A549 (cell line): ENCODE measurements around the gene PPIP5K1. TPM values are rescaled to one million over a fixed set of nuclear protein-coding genes. Genes with fewer than 3 reads are reported as not detected.

ENCODE experiments used
- ATAC-seq, 2 experiments: fragments of 200-7000 bp in 1 of 2; fragments of >200 bp in 1 of 2; cut with Nextera tagmentation in 1 of 2; cut with Tn5 transposase in 1 of 2; 3 replicates each; pipeline versions ENCODE4 v1.8.0 to v1.9.1; 2018 to 2020; ENCODE audit warnings: mild to moderate bottlenecking in 1 of 2, moderate library complexity in 1 of 2
- CTCF ChIA-PET: fragments of 300-600 bp; sonication (Branson Sonifier 250); formaldehyde crosslinking; extraction: SDS; loops from one replicate; lab custom pipeline; 2021; ENCODE audit warnings: antibody characterized with exemption, inconsistent platforms; lab: Yijun Ruan, JAX
- POLR2A ChIA-PET: fragments of 350-600 bp; formaldehyde crosslinking; extraction: SDS; loops from one replicate; lab custom pipeline; 2021; ENCODE audit warnings: antibody characterized with exemption, inconsistent platforms; lab: Yijun Ruan, JAX
- DNase-seq, 2 experiments: peaks; one replicate each; pipeline versions ENCODE4 v3.0.0 to v3.0.0-alpha.2; 2011 to 2016; ENCODE audit warnings: low read depth in 1 of 2, low spot score in 1 of 2
- FAIRE-seq: peaks from 2 replicates; lab custom pipeline; 2011; peaks lifted over from hg19 to GRCh38; lab: Jason Lieb, UNC
- H3K27ac ChIP-seq, 2 experiments: fragments of >200 bp; sonication (Bioruptor Twin); formaldehyde crosslinking; 3 replicates each; pipeline ENCODE4 v1.5.1; 2016 to 2017
- H3K4me1 ChIP-seq: fragments of >200 bp; sonication (Bioruptor Twin); formaldehyde crosslinking; 3 replicates; pipeline ENCODE4 v1.6.1; 2016
- H3K4me2 ChIP-seq: fragments of >200 bp; sonication (Bioruptor Twin); formaldehyde crosslinking; 3 replicates; pipeline ENCODE4 v1.6.1; 2016
- H3K4me3 ChIP-seq: fragments of >200 bp; sonication (Bioruptor Twin); formaldehyde crosslinking; 3 replicates; pipeline ENCODE4 v1.5.1; 2016
- H3K9me3 ChIP-seq: fragments of >200 bp; sonication (Bioruptor Twin); formaldehyde crosslinking; 3 replicates; pipeline ENCODE4 v1.6.1; 2016
- HOXB13 ChIP-seq: fragments of 250-450 bp; sonication (Bioruptor Pico); IDR thresholded peaks from 2 replicates; pipeline ENCODE4 v1.5.0; 2020; ENCODE audit warnings: low read depth, mild to moderate bottlenecking, moderate library complexity
- JUN ChIP-seq, 2 experiments: fragments of >200 bp; sonication (Bioruptor Twin); formaldehyde crosslinking; IDR thresholded peaks; 2 replicates in 1 of 2; 3 replicates in 1 of 2; pipeline ENCODE4 v1.6.1; 2016 to 2017
- MAFK ChIP-seq: fragments of 450-650 bp; IDR thresholded peaks from 2 replicates; pipeline ENCODE4 v1.6.1; 2014; ENCODE audit not compliant: partially characterized antibody
- RNF2 ChIP-seq: fragments of 200-600 bp; sonication (generic); IDR thresholded peaks from 2 replicates; pipeline ENCODE4 v1.6.1; 2016; ENCODE audit warnings: low read depth, mild to moderate bottlenecking, antibody characterized with exemption, moderate library complexity, borderline replicate concordance
- TP53 ChIP-seq: fragments of 250-450 bp; sonication (Bioruptor Pico); IDR thresholded peaks from 2 replicates; pipeline ENCODE4 v1.5.0; 2021; ENCODE audit warnings: mild to moderate bottlenecking, moderate library complexity
- WGBS: methylation state at CpG from one replicate; pipeline ENCODE4 v1.1.6; 2017; ENCODE audit errors: missing lambda C conversion rate; 5-methylcytosine and 5-hydroxymethylcytosine counted together
- polyA plus RNA-seq, 4 experiments: library from polyadenylated mRNA; depleted of rRNA in 3 of 4; stranded (reverse); fragments of >200 nt; fragmentation: RNase III in 1 of 4; extraction: RNeasy Plus Mini Kit Qiagen cat#74134 plus additional on column Dnase treatment in 1 of 4; gene quantifications; 2 replicates in 3 of 4; 3 replicates in 1 of 4; pipeline ENCODE4 v1.2.3, GENCODE V29; 2011 to 2017
- TF ChIP-seq, protein P1 (sequence below): fragments of 200-600 bp; sonication (generic); IDR thresholded peaks from 2 replicates; pipeline ENCODE4 v1.6.1; 2016; ENCODE audit warnings: antibody characterized with exemption, mild to moderate bottlenecking, moderate library complexity
- TF ChIP-seq, protein P2 (sequence below): IDR thresholded peaks from 2 replicates; pipeline ENCODE4 v1.6.1; 2012; ENCODE audit warnings: low read depth, borderline replicate concordance
- TF ChIP-seq, protein P3 (sequence below): fragments of >200 bp; sonication (Bioruptor Twin); formaldehyde crosslinking; IDR thresholded peaks from 3 replicates; pipeline ENCODE4 v1.5.1; 2016
- TF ChIP-seq, protein P4 (sequence below): fragments of 250-450 bp; sonication (Bioruptor Pico); IDR thresholded peaks from 2 replicates; pipeline ENCODE4 v1.5.0; 2020; ENCODE audit warnings: low read depth, mild to moderate bottlenecking, moderate library complexity
- TF ChIP-seq, protein P5 (sequence below): fragments of 250-450 bp; sonication (Bioruptor Pico); IDR thresholded peaks from 2 replicates; pipeline ENCODE4 v1.5.0; 2021; ENCODE audit warnings: mild to moderate bottlenecking, moderate library complexity, borderline replicate concordance

PPIP5K1 gene
- polyA plus RNA-seq, 2 of the 4 experiments (the other 2 are of a cell fraction), result 9.3 to 19.2 TPM

DNA sequence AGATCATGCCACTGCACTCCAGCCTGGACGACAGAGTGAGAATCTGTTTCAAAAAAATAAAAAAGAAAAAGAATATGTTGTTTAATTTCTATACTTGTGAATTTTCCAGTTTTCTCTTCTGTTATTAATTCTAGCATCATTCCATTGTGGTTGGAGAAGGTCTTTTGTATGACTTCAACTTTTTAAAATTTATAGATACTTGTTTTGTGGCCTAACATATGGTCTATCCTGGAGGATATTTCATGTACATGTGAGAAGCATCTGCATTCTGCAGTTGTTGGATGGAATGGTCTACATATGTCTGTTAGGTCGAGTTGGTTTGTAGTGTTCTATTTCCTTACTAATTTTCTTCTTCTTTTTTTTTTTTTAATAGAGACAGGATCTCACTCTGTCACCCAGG lies 37.0 kb downstream of the PPIP5K1 start (continued):
- TF ChIP-seq, protein P1, sequence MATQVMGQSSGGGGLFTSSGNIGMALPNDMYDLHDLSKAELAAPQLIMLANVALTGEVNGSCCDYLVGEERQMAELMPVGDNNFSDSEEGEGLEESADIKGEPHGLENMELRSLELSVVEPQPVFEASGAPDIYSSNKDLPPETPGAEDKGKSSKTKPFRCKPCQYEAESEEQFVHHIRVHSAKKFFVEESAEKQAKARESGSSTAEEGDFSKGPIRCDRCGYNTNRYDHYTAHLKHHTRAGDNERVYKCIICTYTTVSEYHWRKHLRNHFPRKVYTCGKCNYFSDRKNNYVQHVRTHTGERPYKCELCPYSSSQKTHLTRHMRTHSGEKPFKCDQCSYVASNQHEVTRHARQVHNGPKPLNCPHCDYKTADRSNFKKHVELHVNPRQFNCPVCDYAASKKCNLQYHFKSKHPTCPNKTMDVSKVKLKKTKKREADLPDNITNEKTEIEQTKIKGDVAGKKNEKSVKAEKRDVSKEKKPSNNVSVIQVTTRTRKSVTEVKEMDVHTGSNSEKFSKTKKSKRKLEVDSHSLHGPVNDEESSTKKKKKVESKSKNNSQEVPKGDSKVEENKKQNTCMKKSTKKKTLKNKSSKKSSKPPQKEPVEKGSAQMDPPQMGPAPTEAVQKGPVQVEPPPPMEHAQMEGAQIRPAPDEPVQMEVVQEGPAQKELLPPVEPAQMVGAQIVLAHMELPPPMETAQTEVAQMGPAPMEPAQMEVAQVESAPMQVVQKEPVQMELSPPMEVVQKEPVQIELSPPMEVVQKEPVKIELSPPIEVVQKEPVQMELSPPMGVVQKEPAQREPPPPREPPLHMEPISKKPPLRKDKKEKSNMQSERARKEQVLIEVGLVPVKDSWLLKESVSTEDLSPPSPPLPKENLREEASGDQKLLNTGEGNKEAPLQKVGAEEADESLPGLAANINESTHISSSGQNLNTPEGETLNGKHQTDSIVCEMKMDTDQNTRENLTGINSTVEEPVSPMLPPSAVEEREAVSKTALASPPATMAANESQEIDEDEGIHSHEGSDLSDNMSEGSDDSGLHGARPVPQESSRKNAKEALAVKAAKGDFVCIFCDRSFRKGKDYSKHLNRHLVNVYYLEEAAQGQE, result no peak
- TF ChIP-seq, protein P2, sequence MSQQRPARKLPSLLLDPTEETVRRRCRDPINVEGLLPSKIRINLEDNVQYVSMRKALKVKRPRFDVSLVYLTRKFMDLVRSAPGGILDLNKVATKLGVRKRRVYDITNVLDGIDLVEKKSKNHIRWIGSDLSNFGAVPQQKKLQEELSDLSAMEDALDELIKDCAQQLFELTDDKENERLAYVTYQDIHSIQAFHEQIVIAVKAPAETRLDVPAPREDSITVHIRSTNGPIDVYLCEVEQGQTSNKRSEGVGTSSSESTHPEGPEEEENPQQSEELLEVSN, result no peak
- TF ChIP-seq, all 56 proteins: peak for 0

DNA sequence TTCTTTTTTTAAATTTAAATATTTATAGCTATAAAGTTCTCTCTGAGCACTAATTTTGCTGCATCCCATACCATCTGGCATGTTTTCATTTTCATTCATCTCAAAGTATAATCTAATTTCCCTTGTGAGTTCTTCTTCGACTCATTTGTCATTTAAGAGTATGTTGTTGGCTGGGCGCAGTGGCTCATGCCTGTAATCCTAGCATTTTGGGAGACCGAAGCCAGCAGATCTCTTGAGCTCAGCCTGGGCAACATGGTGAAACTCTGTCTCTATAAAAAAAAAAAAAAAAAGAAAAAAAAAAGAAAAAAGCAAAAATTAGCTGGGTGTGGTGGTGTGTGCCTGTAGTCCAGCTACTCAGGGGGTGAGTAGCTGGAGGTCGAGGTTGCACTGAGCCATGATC lies 37.8 kb downstream of the PPIP5K1 start:
- DNase-seq, result no peak
- Histone ChIP-seq H3K4me3 (no peak overlapping the region), H3K9me3 (no peaks in the 10 kb centered on the region; the same call in 2 of the 3 replicates), H3K4me2 (no peak overlapping the region), H3K4me1 (no peaks in the 10 kb centered on the region), H3K27ac (no peak overlapping the region)
- POLR2A ChIA-PET, result no interaction called here
- TF ChIP-seq, protein P3, sequence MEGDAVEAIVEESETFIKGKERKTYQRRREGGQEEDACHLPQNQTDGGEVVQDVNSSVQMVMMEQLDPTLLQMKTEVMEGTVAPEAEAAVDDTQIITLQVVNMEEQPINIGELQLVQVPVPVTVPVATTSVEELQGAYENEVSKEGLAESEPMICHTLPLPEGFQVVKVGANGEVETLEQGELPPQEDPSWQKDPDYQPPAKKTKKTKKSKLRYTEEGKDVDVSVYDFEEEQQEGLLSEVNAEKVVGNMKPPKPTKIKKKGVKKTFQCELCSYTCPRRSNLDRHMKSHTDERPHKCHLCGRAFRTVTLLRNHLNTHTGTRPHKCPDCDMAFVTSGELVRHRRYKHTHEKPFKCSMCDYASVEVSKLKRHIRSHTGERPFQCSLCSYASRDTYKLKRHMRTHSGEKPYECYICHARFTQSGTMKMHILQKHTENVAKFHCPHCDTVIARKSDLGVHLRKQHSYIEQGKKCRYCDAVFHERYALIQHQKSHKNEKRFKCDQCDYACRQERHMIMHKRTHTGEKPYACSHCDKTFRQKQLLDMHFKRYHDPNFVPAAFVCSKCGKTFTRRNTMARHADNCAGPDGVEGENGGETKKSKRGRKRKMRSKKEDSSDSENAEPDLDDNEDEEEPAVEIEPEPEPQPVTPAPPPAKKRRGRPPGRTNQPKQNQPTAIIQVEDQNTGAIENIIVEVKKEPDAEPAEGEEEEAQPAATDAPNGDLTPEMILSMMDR, result no peak
- TF ChIP-seq RNF2 (no peak), TP53 (CRISPR knock-in tag) (no peak), MAFK (no peak)
- 85% methylated on average over 4 of the region's 4 CpGs for WGBS
- CTCF ChIA-PET, result interaction anchor here (0.6 to 0.7 kb wide), 2 partner anchors 40 to 146 kb away, joined by 3 read pairs; no protein-coding TSS in a partner anchor
- no peak for FAIRE-seq
- ATAC-seq, result no peak

DNA sequence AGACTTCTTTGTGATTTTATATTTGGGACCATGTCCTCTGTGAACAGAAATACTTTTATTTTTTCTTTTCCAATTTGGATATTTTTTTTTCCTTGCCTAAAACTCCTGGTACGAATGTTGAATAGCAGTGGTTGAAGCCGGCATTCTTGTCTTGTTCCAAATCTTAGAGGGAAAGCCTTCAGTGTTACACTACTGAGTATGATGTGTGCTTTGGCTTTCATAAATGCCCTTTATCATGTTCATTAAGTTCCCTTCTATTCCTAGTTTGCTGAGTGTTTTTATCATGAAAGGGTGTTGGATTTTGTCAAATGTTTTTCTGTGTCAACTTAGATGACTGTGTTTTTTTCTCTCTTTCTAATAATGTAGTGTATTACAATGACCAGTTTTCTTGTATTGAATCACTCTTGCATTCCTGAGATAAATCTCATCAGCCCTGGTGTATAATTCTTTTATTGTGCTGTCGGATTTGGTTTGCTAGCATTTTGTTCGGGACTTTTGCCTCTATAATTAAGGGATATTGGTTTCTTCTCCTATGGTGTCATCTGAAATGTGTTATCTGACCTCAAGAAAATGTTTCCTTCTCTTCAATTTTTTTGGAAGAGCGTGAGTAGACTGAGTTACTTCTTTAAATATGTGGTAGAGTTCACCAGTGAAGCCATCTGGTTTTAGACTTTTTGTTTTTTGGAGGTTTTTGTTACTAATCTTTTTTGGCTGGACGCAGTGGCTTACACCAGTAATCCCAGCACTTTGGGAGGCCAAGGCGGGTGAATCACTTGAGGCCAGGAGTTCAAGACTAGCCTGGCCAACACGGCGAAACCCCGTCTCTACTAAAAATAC lies 39.3 kb downstream of the PPIP5K1 start:
- H3K4me2 ChIP-seq, result no peak overlapping the region
- no peak for TF ChIP-seq JUN (IDR thresholded peaks at IDR 0.05)
- TF ChIP-seq, protein P4, sequence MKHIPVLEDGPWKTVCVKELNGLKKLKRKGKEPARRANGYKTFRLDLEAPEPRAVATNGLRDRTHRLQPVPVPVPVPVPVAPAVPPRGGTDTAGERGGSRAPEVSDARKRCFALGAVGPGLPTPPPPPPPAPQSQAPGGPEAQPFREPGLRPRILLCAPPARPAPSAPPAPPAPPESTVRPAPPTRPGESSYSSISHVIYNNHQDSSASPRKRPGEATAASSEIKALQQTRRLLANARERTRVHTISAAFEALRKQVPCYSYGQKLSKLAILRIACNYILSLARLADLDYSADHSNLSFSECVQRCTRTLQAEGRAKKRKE (CRISPR knock-in tag), result no peak
- H3K4me3 ChIP-seq, result no peak overlapping the region
- no peaks in the 10 kb centered on the region for H3K4me1 ChIP-seq
- no peak overlapping the region for H3K27ac ChIP-seq
- no peak for DNase-seq
- 79% methylated on average over 10 of the region's 10 CpGs for WGBS
- no peak for ATAC-seq
- CTCF ChIA-PET, result no interaction called here
- POLR2A ChIA-PET, result no interaction called here
- no peaks in the 10 kb centered on the region; the same call in 2 of the 3 replicates for H3K9me3 ChIP-seq
- FAIRE-seq, result no peak

DNA sequence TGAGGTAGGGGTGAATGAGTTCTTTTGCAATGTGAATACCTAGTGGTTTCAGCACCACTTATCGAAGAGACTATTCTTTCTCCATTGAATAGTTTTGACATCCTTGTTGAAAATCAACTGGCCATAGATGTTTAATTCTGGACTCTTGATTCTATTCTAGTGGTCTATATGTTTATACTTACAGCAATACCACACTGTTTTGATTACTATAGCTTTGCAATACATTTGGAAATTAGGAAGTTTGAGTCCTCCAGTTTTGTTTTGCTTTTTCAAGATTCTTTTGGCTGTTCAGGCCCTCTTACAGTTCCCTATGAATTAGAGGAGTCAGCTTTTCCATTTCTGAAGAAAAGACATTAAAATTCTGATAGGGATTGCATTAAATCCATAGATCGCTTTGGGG lies 42.5 kb downstream of the PPIP5K1 start:
- FAIRE-seq (no peak), DNase-seq (no peak), ATAC-seq (no peak)
- 96% methylated on average over 2 of the region's 2 CpGs for WGBS
- H3K4me1 ChIP-seq, result no peaks in the 10 kb centered on the region
- no peaks in the 10 kb centered on the region; the same call in 2 of the 3 replicates for H3K9me3 ChIP-seq
- ChIA-PET CTCF (interaction anchor here (1.3 to 1.4 kb wide), 2 partner anchors 13 to 33 kb away, joined by 3 read pairs; no protein-coding TSS in a partner anchor), POLR2A (no interaction called here)
- H3K4me3 ChIP-seq, result no peak overlapping the region
- H3K27ac ChIP-seq, result no peak overlapping the region
- no peak overlapping the region for H3K4me2 ChIP-seq
- TF ChIP-seq HOXB13 (CRISPR knock-in tag), result no peak
- TF ChIP-seq, protein P5, sequence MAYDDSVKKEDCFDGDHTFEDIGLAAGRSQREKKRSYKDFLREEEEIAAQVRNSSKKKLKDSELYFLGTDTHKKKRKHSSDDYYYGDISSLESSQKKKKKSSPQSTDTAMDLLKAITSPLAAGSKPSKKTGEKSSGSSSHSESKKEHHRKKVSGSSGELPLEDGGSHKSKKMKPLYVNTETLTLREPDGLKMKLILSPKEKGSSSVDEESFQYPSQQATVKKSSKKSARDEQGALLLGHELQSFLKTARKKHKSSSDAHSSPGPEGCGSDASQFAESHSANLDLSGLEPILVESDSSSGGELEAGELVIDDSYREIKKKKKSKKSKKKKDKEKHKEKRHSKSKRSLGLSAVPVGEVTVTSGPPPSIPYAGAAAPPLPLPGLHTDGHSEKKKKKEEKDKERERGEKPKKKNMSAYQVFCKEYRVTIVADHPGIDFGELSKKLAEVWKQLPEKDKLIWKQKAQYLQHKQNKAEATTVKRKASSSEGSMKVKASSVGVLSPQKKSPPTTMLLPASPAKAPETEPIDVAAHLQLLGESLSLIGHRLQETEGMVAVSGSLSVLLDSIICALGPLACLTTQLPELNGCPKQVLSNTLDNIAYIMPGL (CRISPR knock-in tag), result no peak
- TF ChIP-seq, protein P3, result no peak
